IPS-18a (cell line): Measurements from ENCODE around the gene GATAD2B.
"Not testable (repeated sequence)": the region's sequence is repeated elsewhere in the genome, so short reads cannot be mapped to it uniquely, and the experiment has no call there.

Source experiments
- H3K27ac ChIP-seq: one replicate; pipeline ENCODE4 v1.5.1; 2013; ENCODE audit warnings: low read length
- H3K27me3 ChIP-seq: one replicate; pipeline ENCODE4 v1.6.1; 2013; ENCODE audit warnings: mild to moderate bottlenecking, low read length; ENCODE audit not compliant: control insufficient read depth, insufficient read depth
- H3K36me3 ChIP-seq: one replicate; pipeline ENCODE4 v1.6.1; 2013; ENCODE audit warnings: low read depth, low read length; ENCODE audit not compliant: control insufficient read depth
- H3K4me1 ChIP-seq: one replicate; pipeline ENCODE4 v1.6.1; 2013; ENCODE audit warnings: low read depth, low read length; ENCODE audit not compliant: control insufficient read depth
- H3K4me3 ChIP-seq: one replicate; pipeline ENCODE4 v1.5.1; 2013; ENCODE audit warnings: low read length
- H3K9ac ChIP-seq: one replicate; pipeline ENCODE4 v1.6.1; 2013; ENCODE audit warnings: mild to moderate bottlenecking, low read length, moderate library complexity
- H3K9me3 ChIP-seq: one replicate; pipeline ENCODE4 v1.6.1; 2013; ENCODE audit warnings: low read depth, low read length; ENCODE audit not compliant: control insufficient read depth

The GATAD2B gene

GRCh38 chr1:153922076-153922971 is 448 bp downstream of the GATAD2B start:
- Histone ChIP-seq H3K27ac (peak overlapping the region; percentile 78), H3K4me1 (peaks cover 15% of the 10 kb centered on the region), H3K9me3 (no peaks in the 10 kb centered on the region), H3K27me3 (no peaks in the 10 kb centered on the region), H3K36me3 (peaks cover 5% of the 10 kb centered on the region), H3K9ac (peak overlapping the region; percentile 96), H3K4me3 (peak overlapping the region; percentile 98)

GRCh38 chr1:153921803-153922075 is 1.0 kb downstream of the GATAD2B start:
- Histone ChIP-seq H3K27ac (peak overlapping the region; percentile 78), H3K36me3 (peaks cover 5% of the 10 kb centered on the region), H3K4me3 (peak overlapping the region; percentile 98), H3K4me1 (peaks cover 15% of the 10 kb centered on the region), H3K9ac (peak overlapping the region; percentile 96), H3K27me3 (no peaks in the 10 kb centered on the region), H3K9me3 (no peaks in the 10 kb centered on the region)

GRCh38 chr1:153921080-153921802 is 1.5 kb downstream of the GATAD2B start:
- Histone ChIP-seq H3K27me3 (no peaks in the 10 kb centered on the region), H3K27ac (peak overlapping the region; percentile 78), H3K4me1 (peaks cover 15% of the 10 kb centered on the region), H3K4me3 (peak overlapping the region; percentile 98), H3K9ac (peak overlapping the region; percentile 96), H3K36me3 (peaks cover 5% of the 10 kb centered on the region), H3K9me3 (no peaks in the 10 kb centered on the region)

- Histone ChIP-seq H3K9ac (no peak overlapping the region), H3K27ac (no peak overlapping the region), H3K4me3 (peak overlapping the region; percentile 98), H3K36me3 (peaks cover 9% of the 10 kb centered on the region), H3K4me1 (peaks cover 15% of the 10 kb centered on the region), H3K9me3 (no peaks in the 10 kb centered on the region), H3K27me3 (no peaks in the 10 kb centered on the region)
These were observed 2.6 kb downstream of the GATAD2B start for GRCh38 chr1:153919876-153920852.

GRCh38 chr1:153916297-153916696 is 6.5 kb downstream of the GATAD2B start:
- no peak overlapping the region for H3K9ac ChIP-seq
- no peak overlapping the region for H3K4me3 ChIP-seq
- no peaks in the 10 kb centered on the region for H3K27me3 ChIP-seq
- no peaks in the 10 kb centered on the region for H3K9me3 ChIP-seq
- H3K27ac ChIP-seq: no peak overlapping the region
- peaks cover 9% of the 10 kb centered on the region for H3K36me3 ChIP-seq
- peaks cover 12% of the 10 kb centered on the region for H3K4me1 ChIP-seq

- H3K27ac ChIP-seq: no peak overlapping the region
- peaks cover 4% of the 10 kb centered on the region for H3K36me3 ChIP-seq
- H3K27me3 ChIP-seq: no peaks in the 10 kb centered on the region
- H3K4me3 ChIP-seq: no peak overlapping the region
- H3K4me1 ChIP-seq: no peaks in the 10 kb centered on the region
- no peak overlapping the region for H3K9ac ChIP-seq
- no peaks in the 10 kb centered on the region for H3K9me3 ChIP-seq
These were observed 10.4 kb downstream of the GATAD2B start for GRCh38 chr1:153912349-153912748.

- not testable (repeated sequence) for H3K27ac ChIP-seq, H3K4me1 ChIP-seq, H3K9me3 ChIP-seq, H3K4me3 ChIP-seq, H3K27me3 ChIP-seq, H3K9ac ChIP-seq, H3K36me3 ChIP-seq
These were observed 12.2 kb downstream of the GATAD2B start for GRCh38 chr1:153910560-153910959.

GRCh38 chr1:153908071-153908470 is 14.7 kb downstream of the GATAD2B start:
- Histone ChIP-seq H3K4me1 (no peaks in the 10 kb centered on the region), H3K9me3 (no peaks in the 10 kb centered on the region), H3K9ac (no peak overlapping the region), H3K27ac (no peak overlapping the region), H3K36me3 (no peaks in the 10 kb centered on the region), H3K27me3 (no peaks in the 10 kb centered on the region), H3K4me3 (no peak overlapping the region)

- Histone ChIP-seq H3K36me3 (no peaks in the 10 kb centered on the region), H3K27me3 (no peaks in the 10 kb centered on the region), H3K9ac (no peak overlapping the region), H3K4me1 (no peaks in the 10 kb centered on the region), H3K9me3 (no peaks in the 10 kb centered on the region), H3K27ac (no peak overlapping the region), H3K4me3 (no peak overlapping the region)
These were observed 15.6 kb downstream of the GATAD2B start for GRCh38 chr1:153907134-153907533.

- Histone ChIP-seq H3K9ac (no peak overlapping the region), H3K36me3 (no peaks in the 10 kb centered on the region), H3K9me3 (no peaks in the 10 kb centered on the region), H3K27ac (no peak overlapping the region), H3K4me1 (no peaks in the 10 kb centered on the region), H3K4me3 (no peak overlapping the region), H3K27me3 (no peaks in the 10 kb centered on the region)
These were observed 16.4 kb downstream of the GATAD2B start for GRCh38 chr1:153906396-153906795.

- H3K27ac ChIP-seq, H3K27me3 ChIP-seq, H3K36me3 ChIP-seq: not testable (repeated sequence)
These were observed 16.9 kb downstream of the GATAD2B start for GRCh38 chr1:153905908-153906307.

More at GRCh38 chr1:153905908-153906307, 16.9 kb downstream of the GATAD2B start:
- not testable (repeated sequence) for H3K4me1 ChIP-seq, H3K4me3 ChIP-seq, H3K9ac ChIP-seq, H3K9me3 ChIP-seq
